ENCODE results near the gene DPYD.
A peak's percentile ranks its signal among the peaks of the same experiment; 100 is the strongest.

The DPYD gene

GRCh38 chr1:97603776-97604175, 317.1 kb downstream of the DPYD start:
- DNase-seq (ENCODE audit: insufficient read length, low spot score) (no peak), FAIRE-seq (peak; percentile 63)
- TF ChIP-seq CTCF (IDR thresholded peaks at IDR 0.05; ENCODE audit: insufficient read depth, missing control alignments) = no peak

DNA sequence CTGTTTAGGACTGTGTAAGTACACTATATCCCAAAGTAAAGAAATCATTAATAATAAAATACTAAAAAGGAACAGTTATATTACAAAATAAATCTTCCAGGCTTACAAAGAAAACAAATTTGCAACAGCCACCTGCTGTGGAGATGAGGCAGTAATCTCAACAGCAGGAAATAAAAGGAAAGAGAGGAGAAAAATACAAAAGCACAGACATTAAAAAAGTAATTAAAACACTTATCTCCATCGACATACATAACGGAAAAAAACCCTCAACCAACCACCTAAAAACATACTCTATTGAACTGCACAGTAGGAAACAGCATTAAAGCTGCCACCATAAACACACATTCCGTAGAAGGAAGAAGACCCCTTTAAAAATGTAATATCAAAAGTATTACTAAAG, 317.6 kb downstream of the DPYD start:
- DNase-seq (ENCODE audit: insufficient read length, low spot score) (no peak), FAIRE-seq (no peak)
- TF ChIP-seq CTCF (IDR thresholded peaks at IDR 0.05; ENCODE audit: insufficient read depth, missing control alignments) = no peak

DNA sequence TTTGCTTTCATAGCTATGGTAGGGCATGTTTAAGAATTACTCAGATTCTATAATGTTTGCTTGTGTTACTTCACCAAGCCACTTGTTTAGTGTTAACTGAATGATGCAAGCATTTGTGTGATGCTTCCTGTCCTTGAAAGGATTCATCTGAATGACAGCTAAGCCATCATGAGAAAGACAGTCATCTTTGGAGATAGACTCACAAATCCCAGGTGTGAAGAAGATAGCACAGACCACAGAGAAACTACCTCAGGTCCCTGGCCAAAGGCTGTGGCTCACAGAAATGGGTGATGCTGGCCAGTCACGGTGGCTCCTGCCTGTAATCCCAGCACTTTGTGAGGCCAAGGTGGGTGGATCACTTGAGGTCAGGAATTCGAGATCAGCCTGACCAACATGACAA, 321.4 kb downstream of the DPYD start:
- DNase-seq (ENCODE audit: insufficient read length, low spot score) = no peak
- no peak for FAIRE-seq
- no peak for TF ChIP-seq CTCF (IDR thresholded peaks at IDR 0.05; ENCODE audit: insufficient read depth, missing control alignments)

DNA sequence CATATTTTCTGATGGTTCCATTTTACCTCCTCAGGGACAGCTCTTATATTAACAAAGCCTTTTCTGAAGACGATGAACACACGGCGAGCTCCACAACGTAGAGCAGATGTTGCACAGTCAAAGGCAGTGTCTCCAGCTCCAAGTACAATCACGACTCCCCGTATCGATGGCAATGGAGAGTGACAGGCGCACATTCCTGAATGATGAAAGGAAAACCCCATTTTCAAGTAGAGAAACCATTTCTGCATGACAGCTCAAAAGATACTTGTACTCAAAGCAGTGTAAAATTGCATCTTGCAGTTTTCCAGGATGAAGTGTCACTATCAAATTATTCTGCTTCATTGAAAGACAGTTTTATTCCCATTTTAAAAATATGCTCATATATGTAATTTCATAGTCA, 327.6 kb downstream of the DPYD start:
- FAIRE-seq = no peak
- no peak for DNase-seq (ENCODE audit: insufficient read length, low spot score)
- TF ChIP-seq CTCF (IDR thresholded peaks at IDR 0.05; ENCODE audit: insufficient read depth, missing control alignments) = no peak

DNA sequence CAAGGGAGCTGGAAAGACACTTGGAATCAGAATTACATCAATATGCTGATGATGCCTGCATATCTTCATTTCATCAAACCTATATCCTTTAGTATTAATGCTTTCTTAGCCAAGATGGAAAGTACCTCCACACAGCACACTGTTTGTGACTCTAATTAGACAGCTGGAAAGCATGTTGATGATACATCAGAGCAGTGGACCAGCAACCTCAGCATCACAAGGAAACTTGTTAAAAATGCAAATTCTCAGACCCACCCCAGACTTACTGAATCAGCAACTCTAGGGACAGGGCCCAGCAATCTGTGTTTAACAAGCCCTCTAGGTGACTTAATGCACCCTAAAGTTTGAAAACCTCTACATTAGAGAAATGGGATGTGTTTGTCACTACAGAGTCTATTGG, 332.1 kb downstream of the DPYD start:
- FAIRE-seq (peak; percentile 21), DNase-seq (ENCODE audit: insufficient read length, low spot score) (no peak)

GRCh38 chr1:97581614-97582051, 339.2 kb downstream of the DPYD start:
- DNase-seq (ENCODE audit: insufficient read length, low spot score) = no peak
- no peak for FAIRE-seq

More for the DNA sequence above, 332.1 kb downstream of the DPYD start:
- TF ChIP-seq CTCF (IDR thresholded peaks at IDR 0.05; ENCODE audit: insufficient read depth, missing control alignments) = no peak

DNA sequence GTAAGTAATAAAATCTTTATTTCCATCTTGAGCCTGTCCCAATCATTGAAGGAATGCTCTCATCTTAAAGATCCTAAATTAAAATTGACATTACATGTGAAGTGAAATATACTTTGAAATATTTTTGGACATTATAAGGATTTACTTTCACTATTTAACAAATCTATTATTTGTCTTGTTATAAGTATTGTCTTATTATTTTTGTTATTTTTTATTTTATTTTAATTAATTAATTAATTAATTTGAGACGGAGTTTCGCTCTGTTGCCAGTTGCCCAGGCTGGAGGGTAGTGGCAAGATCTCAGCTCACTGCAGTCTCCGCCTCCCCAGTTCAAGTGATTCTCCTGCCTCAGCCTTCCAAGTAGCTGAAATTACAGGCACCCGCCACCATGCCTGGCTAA, 343.2 kb downstream of the DPYD start:
- DNase-seq (ENCODE audit: insufficient read length, low spot score) (no peak), FAIRE-seq (no peak)
- no peak for TF ChIP-seq CTCF (IDR thresholded peaks at IDR 0.05; ENCODE audit: insufficient read depth, missing control alignments)

More at GRCh38 chr1:97581614-97582051, 339.2 kb downstream of the DPYD start:
- no peak for TF ChIP-seq CTCF (IDR thresholded peaks at IDR 0.05; ENCODE audit: insufficient read depth, missing control alignments)
